Caco-2 (cell line): ENCODE data around the gene CRYGB. TPM values are rescaled to one million over a fixed set of nuclear protein-coding genes. Genes with fewer than 3 reads are reported as not detected.
"Not testable (repeated sequence)": the region's sequence is repeated elsewhere in the genome, so short reads cannot be mapped to it uniquely, and the experiment has no call there.

Experiments
- BruUV-seq: library from RNA; stranded (reverse); fragments of 400-500 nt; replicated peaks from 2 replicates; lab custom pipeline; 2021; lab: Mats Ljungman, UMichigan
- CTCF ChIA-PET: fragments of 300-600 bp; sonication (Branson Sonifier 250); formaldehyde crosslinking; loops from one replicate; lab custom pipeline; 2022; ENCODE audit warnings: antibody characterized with exemption; lab: Charles Lee
- POLR2A ChIA-PET: fragments of 300-600 bp; sonication (Branson Sonifier 250); formaldehyde crosslinking; loops from one replicate; lab custom pipeline; 2022; ENCODE audit warnings: antibody characterized with exemption; lab: Charles Lee
- DNase-seq, 2 experiments: peaks; one replicate each; pipeline versions ENCODE4 v3.0.0 to v3.0.0-alpha.2; 2020 to 2022
- H3K27me3 ChIP-seq: replicated peaks from 2 replicates; pipeline ENCODE4 v1.6.0; 2011; ENCODE audit warnings: low read length; ENCODE audit not compliant: control insufficient read depth, insufficient read depth
- H3K36me3 ChIP-seq: 2 replicates; pipeline ENCODE4 v1.5.1; 2011; ENCODE audit warnings: low read length; ENCODE audit not compliant: control insufficient read depth, insufficient read depth
- H3K4me1 ChIP-seq: fragments of 250-450 bp; sonication (Bioruptor Pico); 2 replicates; pipeline ENCODE4 v1.5.1; 2020; ENCODE audit warnings: mild to moderate bottlenecking
- H3K4me3 ChIP-seq: 2 replicates; pipeline ENCODE4 v1.5.1; 2011; ENCODE audit warnings: low read depth, mild to moderate bottlenecking, control low read depth, low read length
- H3K9me3 ChIP-seq: fragments of 250-450 bp; sonication (Bioruptor Pico); 2 replicates; pipeline ENCODE4 v1.5.1; 2020; ENCODE audit warnings: mild to moderate bottlenecking, moderate library complexity
- H3K27ac Mint-ChIP-seq: one replicate; pipeline ENCODE4 v1.8.0; 2022; ENCODE audit warnings: mixed read lengths; ENCODE audit not compliant: unreplicated experiment
- H3K27me3 Mint-ChIP-seq: one replicate; pipeline ENCODE4 v1.8.0; 2022; ENCODE audit warnings: mixed read lengths; ENCODE audit not compliant: insufficient read depth, unreplicated experiment
- H3K36me3 Mint-ChIP-seq: one replicate; pipeline ENCODE4 v1.8.0; 2022; ENCODE audit warnings: mild to moderate bottlenecking, mixed read lengths; ENCODE audit not compliant: insufficient read depth, unreplicated experiment
- H3K4me1 Mint-ChIP-seq: one replicate; pipeline ENCODE4 v1.8.0; 2022; ENCODE audit warnings: low read depth, mixed read lengths; ENCODE audit not compliant: unreplicated experiment
- H3K4me3 Mint-ChIP-seq: one replicate; pipeline ENCODE4 v1.8.0; 2022; ENCODE audit warnings: mild to moderate bottlenecking, moderate library complexity, mixed read lengths; ENCODE audit not compliant: unreplicated experiment
- H3K9me3 Mint-ChIP-seq: one replicate; pipeline ENCODE4 v1.8.0; 2022; ENCODE audit warnings: mixed read lengths; ENCODE audit not compliant: unreplicated experiment
- intact Hi-C: fragments of 100-400 bp; cut with micrococcal nuclease; formaldehyde crosslinking; loops from one replicate; pipeline ENCODE4 v1.10.0; 2022; ENCODE audit not compliant: unreplicated experiment
- total RNA-seq: library from RNA; stranded (reverse); gene quantifications from 2 replicates; pipeline ENCODE4 v1.2.3, GENCODE V29; 2022
- TF ChIP-seq, protein P1 (sequence below), 2 experiments: fragments of 200-600 bp in 1 of 2; IDR thresholded peaks; 1 replicate in 1 of 2; 2 replicates in 1 of 2; pipeline versions ENCODE4 v1.5.1 to v1.8.0; 2011 to 2022; ENCODE audit warnings: antibody characterized with exemption in 1 of 2, control low read depth in 1 of 2, inconsistent platforms in 1 of 2, low read depth in 1 of 2, low read length in 1 of 2, mild to moderate bottlenecking in 1 of 2, moderate library complexity in 1 of 2; ENCODE audit not compliant: insufficient read depth in 1 of 2, severe bottlenecking in 1 of 2, unreplicated experiment in 1 of 2

CRYGB gene
- total RNA-seq, 1 experiment from 2014 or later = not detected

DNA sequence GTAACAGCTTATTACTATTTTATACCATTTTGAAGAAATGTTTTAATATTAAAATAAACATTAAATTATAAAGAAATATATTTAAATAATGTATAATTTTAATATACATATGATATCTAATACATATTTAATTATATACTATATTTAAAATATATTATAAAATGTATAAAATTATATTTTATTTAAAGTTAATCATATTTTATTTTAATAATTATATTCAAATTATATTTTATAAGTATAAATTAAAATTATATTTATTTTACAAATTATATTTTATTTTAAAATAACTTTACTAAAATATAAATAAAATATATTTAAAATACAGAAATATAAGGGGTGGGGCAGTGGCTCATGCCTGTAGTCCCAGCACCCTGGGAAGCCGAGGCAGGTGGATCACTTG, 23.7 kb downstream of the CRYGB start:
- H3K4me3 ChIP-seq = no peak overlapping the region
- H3K36me3 ChIP-seq = no peaks in the 10 kb centered on the region
- Mint-ChIP-seq H3K27ac (no peak overlapping the region), H3K9me3 (no peaks in the 10 kb centered on the region), H3K4me1 (peaks cover 33% of the 10 kb centered on the region), H3K27me3 (no peaks in the 10 kb centered on the region), H3K36me3 (peaks cover 24% of the 10 kb centered on the region), H3K4me3 (no peak overlapping the region)
- intact Hi-C loops = no loop called here
- H3K27me3 ChIP-seq = no peaks in the 10 kb centered on the region
- DNase-seq = no peak
- H3K4me1 ChIP-seq = peaks cover 36% of the 10 kb centered on the region
- no peaks in the 10 kb centered on the region for H3K9me3 ChIP-seq
- ChIA-PET CTCF (interaction anchor here (1.0 kb wide), 1 partner anchor 20 kb away, joined by 3 read pairs; no protein-coding TSS in a partner anchor), POLR2A (no interaction called here)
- TF ChIP-seq, protein P1, sequence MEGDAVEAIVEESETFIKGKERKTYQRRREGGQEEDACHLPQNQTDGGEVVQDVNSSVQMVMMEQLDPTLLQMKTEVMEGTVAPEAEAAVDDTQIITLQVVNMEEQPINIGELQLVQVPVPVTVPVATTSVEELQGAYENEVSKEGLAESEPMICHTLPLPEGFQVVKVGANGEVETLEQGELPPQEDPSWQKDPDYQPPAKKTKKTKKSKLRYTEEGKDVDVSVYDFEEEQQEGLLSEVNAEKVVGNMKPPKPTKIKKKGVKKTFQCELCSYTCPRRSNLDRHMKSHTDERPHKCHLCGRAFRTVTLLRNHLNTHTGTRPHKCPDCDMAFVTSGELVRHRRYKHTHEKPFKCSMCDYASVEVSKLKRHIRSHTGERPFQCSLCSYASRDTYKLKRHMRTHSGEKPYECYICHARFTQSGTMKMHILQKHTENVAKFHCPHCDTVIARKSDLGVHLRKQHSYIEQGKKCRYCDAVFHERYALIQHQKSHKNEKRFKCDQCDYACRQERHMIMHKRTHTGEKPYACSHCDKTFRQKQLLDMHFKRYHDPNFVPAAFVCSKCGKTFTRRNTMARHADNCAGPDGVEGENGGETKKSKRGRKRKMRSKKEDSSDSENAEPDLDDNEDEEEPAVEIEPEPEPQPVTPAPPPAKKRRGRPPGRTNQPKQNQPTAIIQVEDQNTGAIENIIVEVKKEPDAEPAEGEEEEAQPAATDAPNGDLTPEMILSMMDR (IDR thresholded peaks at IDR 0.05; ENCODE audit: insufficient read depth in 1 of 2, low read depth in 1 of 2, low read length in 1 of 2, severe bottlenecking in 1 of 2, unreplicated experiment in 1 of 2) = no peak
- BruUV-seq = no TSS peak

DNA sequence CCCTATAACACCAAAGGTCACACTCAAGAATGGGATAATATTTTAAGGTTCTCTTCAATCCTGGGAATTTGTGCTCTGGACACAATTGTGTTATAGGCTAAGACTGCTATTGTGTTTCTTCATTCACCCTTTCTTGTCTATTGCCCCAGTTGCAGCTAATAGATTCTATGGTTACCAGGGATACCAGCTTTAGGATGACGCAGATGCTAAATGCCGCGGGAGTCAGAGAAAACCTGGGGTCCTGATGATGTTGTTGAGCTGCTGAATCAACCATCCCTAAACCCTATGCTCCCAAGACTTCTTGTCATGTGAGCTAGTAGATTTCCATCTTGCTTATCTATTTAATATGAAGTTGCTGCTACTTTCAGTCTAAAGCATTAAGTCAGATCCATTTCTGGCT, 27.0 kb downstream of the CRYGB start:
- no peaks in the 10 kb centered on the region for H3K9me3 Mint-ChIP-seq
- Histone ChIP-seq H3K9me3 (no peaks in the 10 kb centered on the region), H3K36me3 (no peaks in the 10 kb centered on the region), H3K4me3 (no peak overlapping the region), H3K4me1 (peaks cover 47% of the 10 kb centered on the region), H3K27me3 (no peaks in the 10 kb centered on the region)
- TF ChIP-seq, protein P1 (IDR thresholded peaks at IDR 0.05; ENCODE audit: insufficient read depth in 1 of 2, low read depth in 1 of 2, low read length in 1 of 2, severe bottlenecking in 1 of 2, unreplicated experiment in 1 of 2) = no peak
- DNase-seq = no peak
- no TSS peak for BruUV-seq
- H3K4me3 Mint-ChIP-seq = no peak overlapping the region
- H3K4me1 Mint-ChIP-seq = peaks cover 24% of the 10 kb centered on the region
- H3K36me3 Mint-ChIP-seq = peaks cover 15% of the 10 kb centered on the region
- no peaks in the 10 kb centered on the region for H3K27me3 Mint-ChIP-seq
- POLR2A ChIA-PET = no interaction called here
- intact Hi-C loops = loop anchor here (2.0 kb wide), 1 partner anchor 24 kb away; no protein-coding TSS in a partner anchor
- CTCF ChIA-PET = no interaction called here
- H3K27ac Mint-ChIP-seq = peak overlapping the region; percentile 79

DNA sequence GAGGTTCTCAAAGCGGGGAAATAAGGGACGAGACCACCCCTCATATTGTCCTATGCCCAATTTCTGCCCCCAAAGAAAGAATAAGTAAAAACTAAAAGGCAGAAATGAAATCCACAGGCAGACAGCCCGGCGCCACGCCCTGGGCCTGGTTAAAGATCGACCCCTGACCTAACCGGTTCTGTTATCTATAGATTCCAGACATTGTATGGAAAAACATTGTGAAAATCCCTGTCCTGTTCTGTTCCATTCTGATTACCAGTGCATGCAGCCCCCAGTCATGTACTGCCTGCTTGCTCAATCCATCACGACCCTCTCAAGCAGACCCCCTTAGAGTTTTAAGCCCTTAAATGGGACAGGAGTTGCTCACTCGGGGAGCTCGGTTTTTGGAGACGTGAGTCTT, 28.6 kb downstream of the CRYGB start:
- H3K27me3 ChIP-seq, H3K36me3 ChIP-seq, H3K9me3 Mint-ChIP-seq, H3K9me3 ChIP-seq, H3K27me3 Mint-ChIP-seq, POLR2A ChIA-PET, CTCF ChIA-PET, H3K4me3 ChIP-seq, BruUV-seq: not testable (repeated sequence)
- intact Hi-C loops = loop anchor here (2.0 kb wide), 2 partner anchors 13 to 15 kb away; no protein-coding TSS in a partner anchor
- H3K4me3 Mint-ChIP-seq = peak overlapping the region; percentile 63
- peaks cover 62% of the 10 kb centered on the region for H3K4me1 ChIP-seq
- peak overlapping the region; percentile 79 for H3K27ac Mint-ChIP-seq
- H3K36me3 Mint-ChIP-seq = peaks cover 15% of the 10 kb centered on the region
- H3K4me1 Mint-ChIP-seq = peaks cover 36% of the 10 kb centered on the region
- DNase-seq = peak; percentile 56 to 78
